ENCODE results near the gene PSMA5.

DNA sequence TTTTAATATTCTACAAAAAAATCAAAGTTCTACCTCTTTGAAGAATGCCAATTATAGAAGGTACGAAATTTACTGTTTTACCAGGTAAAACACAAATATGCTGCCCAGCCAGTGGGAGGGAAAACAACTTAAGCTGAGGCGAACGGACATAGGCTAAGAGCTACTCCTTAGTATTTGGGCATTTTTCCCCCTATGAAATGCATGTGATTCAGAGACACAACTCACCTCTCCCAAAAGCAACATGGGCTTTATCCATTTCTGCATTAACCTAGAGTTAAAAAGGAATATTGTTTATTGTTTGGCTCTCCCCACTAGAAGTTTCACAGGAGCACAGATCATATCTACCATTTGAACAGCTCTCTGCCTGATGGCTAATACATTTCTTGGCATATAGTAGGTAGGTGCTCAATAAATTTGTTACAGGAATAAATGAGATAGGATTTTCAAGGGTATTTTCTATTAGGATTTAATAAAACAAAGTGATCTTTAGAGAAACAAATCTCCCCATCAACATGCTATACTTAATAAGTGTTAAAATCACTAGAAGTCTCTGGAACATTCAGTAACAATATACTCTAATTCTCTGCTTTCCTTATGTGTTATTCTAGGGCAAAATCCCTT, 26.1 kb downstream of the PSMA5 start:
- TF ChIP-seq, protein P1, sequence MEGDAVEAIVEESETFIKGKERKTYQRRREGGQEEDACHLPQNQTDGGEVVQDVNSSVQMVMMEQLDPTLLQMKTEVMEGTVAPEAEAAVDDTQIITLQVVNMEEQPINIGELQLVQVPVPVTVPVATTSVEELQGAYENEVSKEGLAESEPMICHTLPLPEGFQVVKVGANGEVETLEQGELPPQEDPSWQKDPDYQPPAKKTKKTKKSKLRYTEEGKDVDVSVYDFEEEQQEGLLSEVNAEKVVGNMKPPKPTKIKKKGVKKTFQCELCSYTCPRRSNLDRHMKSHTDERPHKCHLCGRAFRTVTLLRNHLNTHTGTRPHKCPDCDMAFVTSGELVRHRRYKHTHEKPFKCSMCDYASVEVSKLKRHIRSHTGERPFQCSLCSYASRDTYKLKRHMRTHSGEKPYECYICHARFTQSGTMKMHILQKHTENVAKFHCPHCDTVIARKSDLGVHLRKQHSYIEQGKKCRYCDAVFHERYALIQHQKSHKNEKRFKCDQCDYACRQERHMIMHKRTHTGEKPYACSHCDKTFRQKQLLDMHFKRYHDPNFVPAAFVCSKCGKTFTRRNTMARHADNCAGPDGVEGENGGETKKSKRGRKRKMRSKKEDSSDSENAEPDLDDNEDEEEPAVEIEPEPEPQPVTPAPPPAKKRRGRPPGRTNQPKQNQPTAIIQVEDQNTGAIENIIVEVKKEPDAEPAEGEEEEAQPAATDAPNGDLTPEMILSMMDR (IDR thresholded peaks at IDR 0.05): no peak
- TF ChIP-seq EZH2 (IDR thresholded peaks at IDR 0.05; ENCODE audit: borderline replicate concordance, insufficient read depth, low read depth, low read length, poor library complexity, severe bottlenecking): no peak

Data from B cell (primary cell).